ENCODE data around the gene TLE2.

DNA sequence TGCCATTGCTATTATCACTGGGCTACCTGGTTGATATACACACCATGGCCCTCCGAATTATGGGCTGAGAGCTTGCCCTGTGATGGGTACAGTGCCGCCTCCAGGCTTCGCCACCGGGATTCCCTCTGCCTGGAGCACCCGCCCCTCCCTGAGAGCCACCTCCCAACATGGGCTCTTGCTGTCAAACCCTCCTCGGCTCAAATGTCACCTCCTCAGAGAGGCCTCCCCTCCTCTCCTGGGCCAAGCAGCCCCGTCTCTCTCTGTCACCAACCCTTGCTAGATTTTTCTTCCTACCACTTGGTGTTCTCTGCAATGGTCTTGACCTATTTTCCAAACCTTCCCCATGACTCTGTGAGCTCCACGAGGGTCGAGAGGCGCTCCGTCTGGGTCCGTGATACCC, 12.2 kb upstream of the TLE2 start:
- TF ChIP-seq CHD1 (IDR thresholded peaks at IDR 0.05; ENCODE audit: low read depth, low read length) (no peak), CEBPB (IDR thresholded peaks at IDR 0.05; ENCODE audit: low read depth, low read length) (no peak), RFX5 (IDR thresholded peaks at IDR 0.05; ENCODE audit: low read depth, low read length) (no peak), MXI1 (IDR thresholded peaks at IDR 0.05; ENCODE audit: borderline replicate concordance, low read depth, low read length) (no peak), POLR2A (IDR thresholded peaks at IDR 0.05; ENCODE audit: low read depth, low read length) (no peak), MAFK (IDR thresholded peaks at IDR 0.05; ENCODE audit: low read depth, low read length) (no peak), BHLHE40 (IDR thresholded peaks at IDR 0.05; ENCODE audit: low read depth, low read length) (no peak), RCOR1 (IDR thresholded peaks at IDR 0.05; ENCODE audit: insufficient replicate concordance, low read length) (no peak), RAD21 (IDR thresholded peaks at IDR 0.05; ENCODE audit: low read length) (no peak), FOS (IDR thresholded peaks at IDR 0.05; ENCODE audit: low read depth, low read length) (no peak)
- TF ChIP-seq, protein P1, sequence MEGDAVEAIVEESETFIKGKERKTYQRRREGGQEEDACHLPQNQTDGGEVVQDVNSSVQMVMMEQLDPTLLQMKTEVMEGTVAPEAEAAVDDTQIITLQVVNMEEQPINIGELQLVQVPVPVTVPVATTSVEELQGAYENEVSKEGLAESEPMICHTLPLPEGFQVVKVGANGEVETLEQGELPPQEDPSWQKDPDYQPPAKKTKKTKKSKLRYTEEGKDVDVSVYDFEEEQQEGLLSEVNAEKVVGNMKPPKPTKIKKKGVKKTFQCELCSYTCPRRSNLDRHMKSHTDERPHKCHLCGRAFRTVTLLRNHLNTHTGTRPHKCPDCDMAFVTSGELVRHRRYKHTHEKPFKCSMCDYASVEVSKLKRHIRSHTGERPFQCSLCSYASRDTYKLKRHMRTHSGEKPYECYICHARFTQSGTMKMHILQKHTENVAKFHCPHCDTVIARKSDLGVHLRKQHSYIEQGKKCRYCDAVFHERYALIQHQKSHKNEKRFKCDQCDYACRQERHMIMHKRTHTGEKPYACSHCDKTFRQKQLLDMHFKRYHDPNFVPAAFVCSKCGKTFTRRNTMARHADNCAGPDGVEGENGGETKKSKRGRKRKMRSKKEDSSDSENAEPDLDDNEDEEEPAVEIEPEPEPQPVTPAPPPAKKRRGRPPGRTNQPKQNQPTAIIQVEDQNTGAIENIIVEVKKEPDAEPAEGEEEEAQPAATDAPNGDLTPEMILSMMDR (conservative IDR thresholded peaks at IDR 0.05; ENCODE audit: low read depth, low read length): no peak
